ENCODE results near the gene ITGA6.

DNA sequence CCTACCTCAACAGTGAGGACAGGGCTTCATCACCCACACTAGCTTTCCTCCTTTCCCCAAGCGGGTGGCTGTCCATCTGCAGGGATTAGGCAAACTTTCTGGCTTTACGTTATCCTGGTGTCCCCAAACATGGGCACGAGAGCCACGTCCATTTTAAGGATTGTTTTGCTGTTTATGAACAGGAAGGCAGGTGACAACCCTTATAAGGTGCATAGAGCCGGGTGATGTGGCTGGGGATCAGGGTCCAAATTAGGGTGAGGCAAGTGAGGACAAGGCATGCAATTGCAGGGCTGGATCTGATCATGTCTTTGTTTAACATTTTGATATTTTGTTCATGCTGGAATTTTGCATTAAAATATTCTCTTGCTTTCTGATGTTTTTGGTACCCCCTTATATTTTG lies 27.6 kb upstream of the ITGA6 start:
- TF ChIP-seq, protein P1, sequence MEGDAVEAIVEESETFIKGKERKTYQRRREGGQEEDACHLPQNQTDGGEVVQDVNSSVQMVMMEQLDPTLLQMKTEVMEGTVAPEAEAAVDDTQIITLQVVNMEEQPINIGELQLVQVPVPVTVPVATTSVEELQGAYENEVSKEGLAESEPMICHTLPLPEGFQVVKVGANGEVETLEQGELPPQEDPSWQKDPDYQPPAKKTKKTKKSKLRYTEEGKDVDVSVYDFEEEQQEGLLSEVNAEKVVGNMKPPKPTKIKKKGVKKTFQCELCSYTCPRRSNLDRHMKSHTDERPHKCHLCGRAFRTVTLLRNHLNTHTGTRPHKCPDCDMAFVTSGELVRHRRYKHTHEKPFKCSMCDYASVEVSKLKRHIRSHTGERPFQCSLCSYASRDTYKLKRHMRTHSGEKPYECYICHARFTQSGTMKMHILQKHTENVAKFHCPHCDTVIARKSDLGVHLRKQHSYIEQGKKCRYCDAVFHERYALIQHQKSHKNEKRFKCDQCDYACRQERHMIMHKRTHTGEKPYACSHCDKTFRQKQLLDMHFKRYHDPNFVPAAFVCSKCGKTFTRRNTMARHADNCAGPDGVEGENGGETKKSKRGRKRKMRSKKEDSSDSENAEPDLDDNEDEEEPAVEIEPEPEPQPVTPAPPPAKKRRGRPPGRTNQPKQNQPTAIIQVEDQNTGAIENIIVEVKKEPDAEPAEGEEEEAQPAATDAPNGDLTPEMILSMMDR (IDR thresholded peaks at IDR 0.05; ENCODE audit: low read depth, low read length, poor library complexity, severe bottlenecking), result no peak
- TF ChIP-seq EZH2phosphoT487 (IDR thresholded peaks at IDR 0.05; ENCODE audit: borderline replicate concordance, low read length), result no peak

Measured in DOHH2 (cell line).